K562 (cell line): Measurements from ENCODE around the gene RNU1-2. TPM values are rescaled to one million over a fixed set of nuclear protein-coding genes. Genes with fewer than 3 reads are reported as not detected.

Experiments
- ATAC-seq: fragments of 200-7000 bp; cut with Tn5 transposase; 3 replicates; pipeline ENCODE4 v1.9.1; 2020; ENCODE audit warnings: moderate library complexity
- BruUV-seq: library from RNA; stranded (reverse); fragments of 400-500 nt; replicated peaks from 2 replicates; lab custom pipeline; 2021; lab: Mats Ljungman, UMichigan
- CTCF ChIA-PET: fragments of 300-600 bp; formaldehyde crosslinking; extraction: SDS; loops from one replicate; lab custom pipeline; 2021; ENCODE audit warnings: low intra/inter-chr PET ratio; lab: Yijun Ruan, JAX
- POLR2A ChIA-PET: fragments of 300-600, 350-650 bp; sonication (Branson Sonifier 250); formaldehyde crosslinking; extraction: SDS; loops from one replicate; lab custom pipeline; 2021; ENCODE audit warnings: antibody characterized with exemption, inconsistent platforms; lab: Yijun Ruan, JAX
- DNase-seq, 4 experiments: peaks; one replicate each; pipeline versions ENCODE4 v3.0.0 to v3.0.0-alpha.2; 2011 to 2018; ENCODE audit warnings: low spot score in 3 of 4, mixed read lengths in 3 of 4; ENCODE audit errors: extremely low read depth in 1 of 4
- FAIRE-seq: peaks from 2 replicates; lab custom pipeline; 2011; peaks lifted over from hg19 to GRCh38; lab: Jason Lieb, UNC
- H2AFZ ChIP-seq: 2 replicates; pipeline ENCODE4 v1.6.0; 2011; ENCODE audit warnings: low read depth, low read length, control low read depth, inconsistent platforms
- H3K27ac ChIP-seq: fragments of 200-600 bp; 3 replicates; pipeline ENCODE4 v1.8.0; 2011; ENCODE audit warnings: low read depth, mild to moderate bottlenecking, control low read depth, inconsistent platforms, low read length, moderate library complexity, mixed read lengths; ENCODE audit errors: extremely low read depth
- H3K27me3 ChIP-seq, 2 experiments: fragments of 300-600 bp in 1 of 2; 2 replicates in 1 of 2; 3 replicates in 1 of 2; pipeline versions ENCODE4 v1.6.0 to v1.8.0; 2011; ENCODE audit warnings: inconsistent platforms in 2 of 2, low read length in 2 of 2, mild to moderate bottlenecking in 1 of 2, mixed read lengths in 1 of 2, moderate library complexity in 1 of 2; ENCODE audit not compliant: control insufficient read depth in 2 of 2, insufficient read depth in 2 of 2
- H3K36me3 ChIP-seq: fragments of 300-600 bp; 3 replicates; pipeline ENCODE4 v1.8.0; 2011; ENCODE audit warnings: mild to moderate bottlenecking, low read length, inconsistent platforms; ENCODE audit not compliant: control insufficient read depth, insufficient read depth
- H3K4me1 ChIP-seq, 2 experiments: fragments of 200-600 bp in 1 of 2; replicated peaks in 1 of 2; 2 replicates in 1 of 2; 3 replicates in 1 of 2; pipeline versions ENCODE4 v1.5.1 to v1.8.0; 2011; ENCODE audit warnings: inconsistent platforms in 2 of 2, low read length in 2 of 2, mild to moderate bottlenecking in 1 of 2, mixed read lengths in 1 of 2, moderate library complexity in 1 of 2; ENCODE audit not compliant: control insufficient read depth in 2 of 2, insufficient read depth in 2 of 2
- H3K4me2 ChIP-seq: 2 replicates; pipeline ENCODE4 v1.6.1; 2011; ENCODE audit warnings: low read length, control low read depth, inconsistent platforms, mixed read lengths; ENCODE audit not compliant: insufficient read depth
- H3K4me3 ChIP-seq: fragments of 200-600 bp; sonication (generic), shearing (Covaris generic); 2 replicates; pipeline ENCODE4 v1.5.1; 2016; ENCODE audit warnings: control low read depth, inconsistent platforms
- H3K79me2 ChIP-seq: fragments of 200-600 bp; 3 replicates; pipeline ENCODE4 v1.8.0; 2011; ENCODE audit warnings: low read length, inconsistent platforms; ENCODE audit not compliant: control insufficient read depth, insufficient read depth
- H3K9ac ChIP-seq, 2 experiments: 2 replicates each; pipeline versions ENCODE4 v1.6.0 to v1.6.1; 2011; ENCODE audit warnings: low read depth in 2 of 2, low read length in 2 of 2, control low read depth in 1 of 2, inconsistent platforms in 1 of 2, mild to moderate bottlenecking in 1 of 2, mixed read lengths in 1 of 2; ENCODE audit not compliant: insufficient read depth in 1 of 2
- H3K9me1 ChIP-seq: one replicate; pipeline ENCODE4 v1.6.0; 2011; ENCODE audit warnings: inconsistent platforms, mild to moderate bottlenecking, low read length, moderate library complexity; ENCODE audit not compliant: control insufficient read depth, insufficient read depth
- H3K9me3 ChIP-seq: replicated peaks from 2 replicates; pipeline ENCODE4 v1.5.1; 2011; ENCODE audit warnings: low read depth, low read length, inconsistent platforms; ENCODE audit not compliant: control insufficient read depth, insufficient read depth
- H4K20me1 ChIP-seq: replicated peaks from 2 replicates; pipeline ENCODE4 v1.6.1; 2011; ENCODE audit warnings: low read length, inconsistent platforms, mixed read lengths; ENCODE audit not compliant: control insufficient read depth, insufficient read depth
- NCOA1 ChIP-seq: fragments of 450-650 bp; IDR thresholded peaks from 2 replicates; pipeline ENCODE4 v1.6.1; 2016; ENCODE audit warnings: low read depth
- YY1 ChIP-seq, 3 experiments: IDR thresholded peaks; 2 replicates each; pipeline ENCODE4 v1.6.1; 2011; ENCODE audit warnings: low read length in 2 of 3, mild to moderate bottlenecking in 2 of 3, moderate library complexity in 2 of 3, borderline replicate concordance in 1 of 3, control low read depth in 1 of 3, low read depth in 1 of 3; ENCODE audit not compliant: insufficient read depth in 3 of 3, insufficient replicate concordance in 2 of 3, control insufficient read depth in 1 of 3, insufficient read length in 1 of 3; ENCODE audit errors: extremely low read depth in 1 of 3
- ZKSCAN1 ChIP-seq: fragments of 150-350 bp; IDR thresholded peaks from 2 replicates; pipeline ENCODE4 v1.6.1; 2016; ENCODE audit warnings: low read depth, low read length
- WGBS: fragments of 100-300 bp; shearing (Covaris generic); methylation state at CpG from one replicate; pipeline ENCODE4 v1.1.6; 2016; ENCODE audit warnings: low coverage, mixed read lengths; ENCODE audit not compliant: insufficient coverage; ENCODE audit errors: missing lambda C conversion rate; 5-methylcytosine and 5-hydroxymethylcytosine counted together
- in situ Hi-C: fragments of 300-500 bp; cut with MboI; formaldehyde crosslinking; loops from 4 replicates; pipeline ENCODE4 v1.15.0; 2018; ENCODE audit warnings: inconsistent platforms, mixed read lengths
- intact Hi-C: fragments of 100-400 bp; cut with micrococcal nuclease; formaldehyde crosslinking; loops from 2 replicates; pipeline ENCODE4 v1.14.2; 2022
- polyA plus RNA-seq, 8 experiments: library from polyadenylated mRNA; depleted of rRNA in 4 of 8; stranded (reverse) in 5 of 8; unstranded in 3 of 8; fragments of >200 nt; fragmentation: Nextera tagmentation in 2 of 8; fragmentation: Illumina TruSeq in 1 of 8; extraction: Ambion mirVana in 2 of 8; extraction: Trizol in 1 of 8; gene quantifications; 2 replicates each; pipeline versions ENCODE4 v1.2.1 to v1.2.3, GENCODE V29; 2011 to 2014; ENCODE audit warnings: inconsistent platforms in 1 of 8, missing spikeins in 1 of 8
- total RNA-seq, 7 experiments: library from RNA; depleted of rRNA in 6 of 7; stranded (reverse); fragments of >200 nt in 6 of 7; fragmentation: Illumina TruSeq in 2 of 7; extraction: Trizol in 2 of 7; gene quantifications; 2 replicates each; pipeline versions ENCODE4 v1.2.1 to v1.2.3, GENCODE V29; 2011 to 2021; ENCODE audit warnings: low replicate concordance in 1 of 7

RNU1-2 gene
- total and polyA plus RNA-seq, 9 of the 15 experiments (the other 6 are each of a cell fraction or from before 2014, with no cell fraction given): under 0.01 to 32,823 (median 2,538) TPM; not detected in 4

- no peak for ATAC-seq
- Histone ChIP-seq H4K20me1 (no peaks in the 10 kb centered on the region; the same call in none of the 2 replicates), H3K9me1 (no peaks in the 10 kb centered on the region), H3K79me2 (no peaks in the 10 kb centered on the region), H3K4me3 (no peak overlapping the region), H3K9ac (no peak overlapping the region), H3K27me3 (peaks cover 8 to 13% of the 10 kb centered on the region in 2 experiments; a peak in 3 of 5 replicates), H3K4me2 (no peak overlapping the region), H2AFZ (no peak overlapping the region), H3K36me3 (no peaks in the 10 kb centered on the region), H3K27ac (no peak overlapping the region), H3K9me3 (no peaks in the 10 kb centered on the region), H3K4me1 (peaks cover 0 to 31% of the 10 kb centered on the region in 2 experiments; a peak in 3 of 5 replicates)
- WGBS: 11% methylated on average over 13 of the region's 13 CpGs
- ChIA-PET CTCF (no interaction called here), POLR2A (interaction anchor here (0.7 to 4.2 kb wide), 2 partner anchors 20 to 1246 kb away, joined by 3 to 32 read pairs; no protein-coding TSS in a partner anchor)
- peak; percentile 79 for TF ChIP-seq ZKSCAN1
- TF ChIP-seq NCOA1: no peak
- intact Hi-C loops: no loop called here
- FAIRE-seq: no peak
- peak in 2 of 4 experiments; percentile 23 to 28 for DNase-seq
- in situ Hi-C loops: loop anchor here (25.0 kb wide), 1 partner anchor 313 kb away; the partner anchor contains the start of gene NBPF1
- no TSS peak for BruUV-seq
Measured at GRCh38 chr1:16924919-16925477, 29.2 kb downstream of the RNU1-2 start.

- ATAC-seq (no peak), FAIRE-seq (no peak)
- peak overlapping the region in 1 of 2 experiments; percentile 49; a peak in 1 of 4 replicates for H3K9ac ChIP-seq
Measured at GRCh38 chr1:16925635-16926490, 30.1 kb downstream of the RNU1-2 start.

More at GRCh38 chr1:16925635-16926490, 30.1 kb downstream of the RNU1-2 start:
- Histone ChIP-seq H3K4me2 (no peak overlapping the region), H3K27me3 (peaks cover 8 to 13% of the 10 kb centered on the region in 2 experiments; a peak in 3 of 5 replicates), H4K20me1 (no peaks in the 10 kb centered on the region; the same call in none of the 2 replicates), H3K9me3 (no peaks in the 10 kb centered on the region), H2AFZ (no peak overlapping the region), H3K4me1 (peaks cover 3 to 38% of the 10 kb centered on the region in 2 experiments), H3K36me3 (no peaks in the 10 kb centered on the region), H3K4me3 (no peak overlapping the region), H3K9me1 (no peaks in the 10 kb centered on the region), H3K27ac (no peak overlapping the region), H3K79me2 (no peaks in the 10 kb centered on the region)
- TF ChIP-seq YY1 (IDR thresholded peaks at IDR 0.05; ENCODE audit: borderline replicate concordance in 1 of 3, control insufficient read depth in 1 of 3, extremely low read depth in 1 of 3, insufficient read depth in 3 of 3, insufficient read length in 1 of 3, insufficient replicate concordance in 2 of 3, low read depth in 1 of 3, low read length in 2 of 3): no peak
- in situ Hi-C loops: no loop called here
- intact Hi-C loops: no loop called here
- CTCF ChIA-PET: no interaction called here
- peak in 2 of 4 experiments; percentile 16 to 17 for DNase-seq
- POLR2A ChIA-PET: interaction anchor here (0.6 to 4.2 kb wide), 2 partner anchors 20 to 127 kb away, joined by 3 to 32 read pairs; no protein-coding TSS in a partner anchor
- 29% methylated on average over 13 of the region's 13 CpGs for WGBS
- no TSS peak for BruUV-seq
